CD4-positive, alpha-beta memory T cell (primary cell): ENCODE data around the gene MRPL57. TPM values are rescaled to one million over a fixed set of nuclear protein-coding genes. Genes with fewer than 3 reads are reported as not detected.
A peak's percentile ranks its signal among the peaks of the same experiment; 100 is the strongest.
"Not testable (repeated sequence)": the region's sequence is repeated elsewhere in the genome, so short reads cannot be mapped to it uniquely, and the experiment has no call there.

Experiments used
- CTCF ChIA-PET: fragments of 350-600 bp; sonication (Branson Sonifier 250); formaldehyde crosslinking; loops from one replicate; lab custom pipeline; 2021; ENCODE audit warnings: inconsistent platforms; ENCODE audit not compliant: partially characterized antibody; lab: Charles Lee
- POLR2A ChIA-PET: fragments of 350-600 bp; sonication (Branson Sonifier 250); formaldehyde crosslinking; loops from one replicate; lab custom pipeline; 2021; ENCODE audit not compliant: partially characterized antibody; lab: Charles Lee
- DNase-seq, 5 donors: peaks; one replicate each; pipeline versions ENCODE4 v3.0.0 to v3.0.0-alpha.2; 2020 to 2022; ENCODE audit warnings: mixed read lengths in 1 of 5
- H3K27ac ChIP-seq: one replicate; pipeline ENCODE4 v1.7.0; 2013; ENCODE audit warnings: low read depth, low read length
- H3K27me3 ChIP-seq: 2 replicates; pipeline ENCODE4 v1.7.0; 2013; ENCODE audit warnings: mild to moderate bottlenecking, low read length, moderate library complexity; ENCODE audit not compliant: insufficient read depth
- H3K36me3 ChIP-seq: 2 replicates; pipeline ENCODE4 v1.7.0; 2013; ENCODE audit warnings: mild to moderate bottlenecking, low read length, moderate library complexity; ENCODE audit not compliant: insufficient read depth
- H3K4me1 ChIP-seq: 2 replicates; pipeline ENCODE4 v1.7.0; 2013; ENCODE audit warnings: mild to moderate bottlenecking, low read length, moderate library complexity; ENCODE audit not compliant: insufficient read depth
- H3K4me3 ChIP-seq, 2 donors: one replicate each; pipeline ENCODE4 v1.7.0; 2013; ENCODE audit warnings: low read length in 2 of 2, mild to moderate bottlenecking in 1 of 2
- H3K9me3 ChIP-seq, 2 donors: one replicate each; pipeline ENCODE4 v1.7.0; 2013; ENCODE audit warnings: low read length in 2 of 2, control low read depth in 1 of 2; ENCODE audit not compliant: control insufficient read depth in 1 of 2
- H3K27ac Mint-ChIP-seq, 7 donors: one replicate each; pipeline ENCODE4 v1.8.0; 2020 to 2021; ENCODE audit warnings: mixed read lengths in 7 of 7, mild to moderate bottlenecking in 6 of 7, inconsistent platforms in 3 of 7, moderate library complexity in 3 of 7
- H3K27me3 Mint-ChIP-seq, 2 donors: one replicate each; pipeline ENCODE4 v1.8.0; 2020 to 2021; ENCODE audit warnings: mixed read lengths in 2 of 2
- H3K36me3 Mint-ChIP-seq, 2 donors: one replicate each; pipeline ENCODE4 v1.8.0; 2020 to 2021; ENCODE audit warnings: mixed read lengths in 2 of 2, inconsistent platforms in 1 of 2, mild to moderate bottlenecking in 1 of 2
- H3K4me1 Mint-ChIP-seq, 4 donors: one replicate each; pipeline ENCODE4 v1.8.0; 2020 to 2021; ENCODE audit warnings: mixed read lengths in 4 of 4, mild to moderate bottlenecking in 1 of 4
- H3K4me3 Mint-ChIP-seq, 8 donors: one replicate each; pipeline ENCODE4 v1.8.0; 2020 to 2021; ENCODE audit warnings: mixed read lengths in 8 of 8, mild to moderate bottlenecking in 7 of 8, moderate library complexity in 6 of 8, inconsistent platforms in 3 of 8
- H3K9me3 Mint-ChIP-seq, 8 donors: one replicate each; pipeline ENCODE4 v1.8.0; 2020 to 2021; ENCODE audit warnings: mixed read lengths in 8 of 8, mild to moderate bottlenecking in 5 of 8, inconsistent platforms in 3 of 8, moderate library complexity in 1 of 8
- intact Hi-C: fragments of 100-400 bp; cut with micrococcal nuclease; formaldehyde crosslinking; loops from one replicate; pipeline ENCODE4 v1.15.1; 2023
- polyA plus RNA-seq, 2 donors: library from polyadenylated mRNA; unstranded; fragments of 300-500 nt; fragmentation: Illumina TruSeq; gene quantifications; one replicate each; pipeline ENCODE4 v1.2.3, GENCODE V29; 2021
- total RNA-seq, 2 experiments: library from RNA; stranded (reverse); gene quantifications; one replicate each; pipeline ENCODE4 v1.2.3, GENCODE V29; 2021

The MRPL57 gene
- total and polyA plus RNA-seq, 4 experiments from 2014 or later = 22.8 to 56.2 (median 35.4) TPM

DNA sequence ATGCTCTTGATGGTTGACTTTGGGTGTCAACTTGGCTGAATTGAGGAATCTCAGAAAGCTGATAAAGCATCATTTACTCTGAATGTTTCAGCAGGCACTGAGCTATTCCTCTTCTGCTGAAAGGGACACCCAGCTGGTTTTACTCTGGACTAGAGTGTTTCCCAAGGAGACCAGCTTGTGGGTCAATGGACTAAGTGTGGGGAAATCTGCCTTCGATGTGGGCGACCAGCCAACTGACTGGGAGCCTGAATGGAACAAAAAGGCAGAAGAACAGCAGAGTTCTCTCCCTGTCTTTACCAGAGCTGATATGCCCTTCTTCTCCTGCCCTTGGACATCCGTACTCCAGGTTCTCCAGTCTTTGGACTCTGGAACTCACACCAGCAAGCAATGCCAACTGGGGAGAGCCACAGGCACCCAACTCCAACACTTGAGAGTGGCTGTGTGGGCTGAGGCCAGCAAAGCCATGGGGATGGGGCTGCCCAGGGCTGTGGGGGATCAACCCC is 32.2 kb downstream of the MRPL57 start:
- H3K27me3 ChIP-seq = no peaks in the 10 kb centered on the region
- Mint-ChIP-seq H3K27me3 (peaks cover 18 to 23% of the 10 kb centered on the region in 2 donors), H3K36me3 (no peaks in the 10 kb centered on the region), H3K27ac (no peak overlapping the region), H3K9me3 (peaks cover 2 to 15% (median 11%) of the 10 kb centered on the region in 8 donors), H3K4me3 (no peak overlapping the region), H3K4me1 (no peaks in the 10 kb centered on the region)
- no peaks in the 10 kb centered on the region for H3K9me3 ChIP-seq
- DNase-seq = no peak
- intact Hi-C loops = no loop called here
- no peak overlapping the region for H3K27ac ChIP-seq
- CTCF ChIA-PET = no interaction called here
- no peaks in the 10 kb centered on the region for H3K36me3 ChIP-seq
- no peak overlapping the region for H3K4me3 ChIP-seq
- POLR2A ChIA-PET = no interaction called here
- H3K4me1 ChIP-seq = no peaks in the 10 kb centered on the region

DNA sequence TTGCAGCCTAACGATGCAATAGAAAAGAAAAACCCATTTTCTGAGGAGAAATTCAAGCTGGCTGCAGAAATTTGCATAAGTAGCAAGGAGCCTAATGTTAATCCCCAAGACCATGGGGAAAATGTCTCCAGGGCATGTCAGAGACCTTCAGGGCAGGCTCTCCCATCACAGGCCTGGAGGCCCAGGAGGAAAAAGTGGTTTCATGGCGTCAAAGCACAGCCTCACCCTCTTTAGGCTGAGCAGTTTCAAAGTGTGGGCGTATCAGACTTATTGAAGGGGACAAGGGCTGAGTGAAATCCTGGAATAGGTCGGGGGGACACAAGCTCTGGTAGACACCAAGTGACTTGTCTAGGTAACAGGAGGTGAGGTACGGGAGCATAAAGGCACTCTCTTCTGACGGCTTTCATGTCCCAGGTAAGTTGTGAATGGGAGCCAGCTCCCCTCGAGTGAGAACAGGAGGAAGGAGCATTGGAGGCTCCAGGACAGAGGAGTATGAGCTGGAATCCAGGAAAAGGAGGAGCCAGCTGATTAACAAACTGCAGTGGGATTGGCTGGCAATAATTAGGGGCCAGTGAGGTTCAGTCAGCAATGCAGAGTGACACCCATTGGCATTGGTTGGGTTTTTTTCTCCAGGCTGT is 35.8 kb downstream of the MRPL57 start:
- CTCF ChIA-PET = no interaction called here
- H3K4me3 Mint-ChIP-seq = no peak overlapping the region
- no peak overlapping the region for H3K27ac ChIP-seq
- H3K27me3 ChIP-seq = no peaks in the 10 kb centered on the region
- no peaks in the 10 kb centered on the region for H3K36me3 ChIP-seq
- intact Hi-C loops = no loop called here
- no peak for DNase-seq
- peaks cover 2 to 15% (median 11%) of the 10 kb centered on the region in 8 donors for H3K9me3 Mint-ChIP-seq
- no peak overlapping the region for H3K4me3 ChIP-seq
- POLR2A ChIA-PET = no interaction called here
- H3K36me3 Mint-ChIP-seq = no peaks in the 10 kb centered on the region
- peaks cover 23 to 26% of the 10 kb centered on the region in 2 donors for H3K27me3 Mint-ChIP-seq
- H3K4me1 ChIP-seq = no peaks in the 10 kb centered on the region
- H3K27ac Mint-ChIP-seq = no peak overlapping the region
- no peaks in the 10 kb centered on the region for H3K4me1 Mint-ChIP-seq
- no peaks in the 10 kb centered on the region for H3K9me3 ChIP-seq

DNA sequence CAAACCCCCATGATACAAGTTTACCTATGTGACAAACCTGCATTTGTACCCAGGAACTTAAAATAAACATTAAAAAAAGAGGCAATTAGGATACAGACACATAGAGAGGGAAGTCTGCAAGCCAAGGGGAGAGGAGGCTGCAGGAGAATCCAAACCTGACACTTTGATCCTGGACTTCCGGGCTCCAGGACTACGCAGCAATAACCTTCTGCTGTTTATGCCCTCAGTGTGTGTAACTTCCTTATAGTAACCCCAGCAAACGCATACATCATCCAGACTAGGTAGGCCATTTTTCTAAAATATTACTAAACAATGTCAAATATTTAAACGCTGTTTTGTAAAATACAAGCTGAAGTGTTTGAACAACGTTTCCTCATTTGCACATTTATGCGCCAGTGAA is 39.0 kb downstream of the MRPL57 start:
- H3K4me3 Mint-ChIP-seq, POLR2A ChIA-PET, H3K36me3 ChIP-seq, H3K27me3 ChIP-seq, H3K27ac ChIP-seq, H3K36me3 Mint-ChIP-seq, CTCF ChIA-PET, H3K27ac Mint-ChIP-seq, DNase-seq, H3K4me3 ChIP-seq, intact Hi-C loops, H3K4me1 ChIP-seq, H3K9me3 ChIP-seq: not testable (repeated sequence)
- Mint-ChIP-seq H3K9me3 (peaks cover 2 to 15% (median 11%) of the 10 kb centered on the region in 8 donors), H3K4me1 (peaks cover 9 to 18% (median 11%) of the 10 kb centered on the region in 4 donors), H3K27me3 (peaks cover 22 to 26% of the 10 kb centered on the region in 2 donors)

DNA sequence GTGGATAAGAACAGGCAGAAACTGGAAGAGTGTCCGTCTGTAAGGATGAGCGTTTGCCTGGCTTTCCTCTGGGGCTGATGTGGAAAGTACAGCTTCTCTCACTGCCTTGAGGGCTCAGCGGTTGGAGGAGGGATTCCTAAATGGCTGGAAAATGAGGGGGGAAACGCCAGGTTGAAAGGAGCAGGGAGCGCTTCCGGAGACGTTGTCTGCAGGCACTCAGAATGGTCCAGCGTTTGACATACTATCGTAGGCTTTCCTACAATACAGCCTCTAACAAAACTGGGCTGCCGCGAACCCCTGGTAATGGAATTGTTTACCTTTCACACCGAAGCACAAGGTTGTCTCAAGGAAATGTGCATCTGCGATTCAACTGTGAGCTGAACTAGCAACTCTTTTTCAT is 39.9 kb downstream of the MRPL57 start:
- POLR2A ChIA-PET = no interaction called here

DNA sequence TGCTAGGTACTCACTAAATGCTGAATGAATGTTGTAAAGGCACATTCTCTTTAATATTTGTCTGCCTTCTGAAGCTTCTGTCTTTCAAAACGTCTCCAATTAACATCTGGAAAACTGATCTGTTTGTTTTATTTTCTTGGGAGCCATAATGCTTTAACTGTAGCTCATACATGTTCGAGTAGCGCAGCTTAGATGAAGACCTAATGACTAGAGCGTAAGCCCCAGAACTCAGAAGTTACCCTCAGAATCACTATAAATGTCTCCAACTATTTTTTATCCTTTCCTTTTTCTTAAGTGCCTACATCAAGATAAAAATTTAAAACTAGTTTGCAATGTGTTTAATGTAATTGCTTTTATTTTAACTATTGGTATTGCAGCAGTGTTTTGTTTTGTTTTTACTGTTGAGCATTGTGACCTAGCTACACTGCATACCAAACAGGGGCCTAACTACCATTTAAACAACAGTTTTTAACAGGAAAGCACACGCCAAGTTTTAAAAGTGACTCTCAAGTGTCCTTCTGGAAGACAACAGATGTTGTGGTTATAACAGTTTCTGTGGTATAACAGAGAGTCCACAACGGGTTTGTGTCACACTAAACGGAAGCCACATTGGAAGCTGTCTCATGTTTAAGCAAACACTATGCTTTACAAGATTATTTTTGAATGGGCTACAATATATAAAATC is 42.0 kb downstream of the MRPL57 start:
- intact Hi-C loops = no loop called here
- Mint-ChIP-seq H3K4me3 (no peak overlapping the region), H3K36me3 (peaks cover 0 to 3% of the 10 kb centered on the region in 2 donors), H3K27me3 (peaks cover 7 to 10% of the 10 kb centered on the region in 2 donors), H3K4me1 (peaks cover 9 to 18% (median 11%) of the 10 kb centered on the region in 4 donors), H3K27ac (peak overlapping the region in 3 of 7 donors; percentile 19 to 48 (median 42)), H3K9me3 (peaks cover 4 to 12% (median 9%) of the 10 kb centered on the region in 8 donors)
- ChIA-PET CTCF (interaction anchor here (0.6 to 1.4 kb wide), 5 partner anchors 12 to 259 kb away, joined by 3 to 5 read pairs (median 3); no protein-coding TSS in a partner anchor), POLR2A (no interaction called here)
- Histone ChIP-seq H3K27me3 (no peaks in the 10 kb centered on the region), H3K4me3 (no peak overlapping the region), H3K4me1 (peaks cover 9% of the 10 kb centered on the region), H3K27ac (no peak overlapping the region), H3K36me3 (no peaks in the 10 kb centered on the region), H3K9me3 (no peaks in the 10 kb centered on the region)
- peak in 2 of 5 donors; percentile 5 to 7 for DNase-seq

More for the DNA sequence above, 39.9 kb downstream of the MRPL57 start:
- Mint-ChIP-seq H3K27ac (no peak overlapping the region), H3K4me3 (no peak overlapping the region), H3K9me3 (peaks cover 4 to 20% (median 13%) of the 10 kb centered on the region in 8 donors), H3K27me3 (peaks cover 19 to 20% of the 10 kb centered on the region in 2 donors), H3K36me3 (no peaks in the 10 kb centered on the region), H3K4me1 (peaks cover 9 to 18% (median 11%) of the 10 kb centered on the region in 4 donors)
- intact Hi-C loops = no loop called here
- Histone ChIP-seq H3K27ac (no peak overlapping the region), H3K4me3 (no peak overlapping the region), H3K4me1 (peaks cover 9% of the 10 kb centered on the region), H3K27me3 (no peaks in the 10 kb centered on the region), H3K9me3 (no peaks in the 10 kb centered on the region), H3K36me3 (no peaks in the 10 kb centered on the region)
- CTCF ChIA-PET = no interaction called here
- DNase-seq = no peak

DNA sequence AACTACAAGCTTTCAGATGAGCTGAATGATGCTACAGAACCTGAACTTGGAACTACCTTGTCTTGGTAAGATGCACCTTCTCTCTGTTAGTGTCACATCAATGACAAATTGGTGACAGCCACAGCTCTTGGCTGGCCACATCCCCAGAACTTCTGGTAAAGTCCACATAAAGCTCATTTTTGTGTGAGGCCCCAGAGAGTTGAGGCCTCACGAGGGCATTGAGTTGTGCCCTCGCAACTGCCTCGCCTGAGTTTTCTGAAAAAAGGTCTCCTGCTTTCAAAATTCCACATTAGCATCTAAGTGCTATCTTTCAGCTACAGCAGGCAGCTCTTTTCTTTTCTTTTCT is 42.6 kb downstream of the MRPL57 start:
- no peaks in the 10 kb centered on the region for H3K36me3 ChIP-seq
- H3K9me3 ChIP-seq = no peaks in the 10 kb centered on the region
- peaks cover 9% of the 10 kb centered on the region for H3K4me1 ChIP-seq
- CTCF ChIA-PET = interaction anchor here (0.7 to 1.2 kb wide), 3 partner anchors 40 to 258 kb away, joined by 3 to 5 read pairs (median 3); no protein-coding TSS in a partner anchor
- POLR2A ChIA-PET = no interaction called here
- H3K36me3 Mint-ChIP-seq = peaks cover 0 to 3% of the 10 kb centered on the region in 2 donors
- no peak overlapping the region for H3K27ac ChIP-seq
- no peak overlapping the region for H3K4me3 ChIP-seq
- H3K27me3 ChIP-seq = no peaks in the 10 kb centered on the region
- H3K27me3 Mint-ChIP-seq = peaks cover 5% of the 10 kb centered on the region in 2 donors
- peaks cover 4 to 12% (median 9%) of the 10 kb centered on the region in 8 donors for H3K9me3 Mint-ChIP-seq
- DNase-seq = no peak
- peak overlapping the region in 2 of 7 donors; percentile 21 to 32 for H3K27ac Mint-ChIP-seq
- peak overlapping the region in 2 of 8 donors; percentile 35 to 44 for H3K4me3 Mint-ChIP-seq
- intact Hi-C loops = no loop called here
- H3K4me1 Mint-ChIP-seq = peaks cover 9 to 18% (median 11%) of the 10 kb centered on the region in 4 donors

DNA sequence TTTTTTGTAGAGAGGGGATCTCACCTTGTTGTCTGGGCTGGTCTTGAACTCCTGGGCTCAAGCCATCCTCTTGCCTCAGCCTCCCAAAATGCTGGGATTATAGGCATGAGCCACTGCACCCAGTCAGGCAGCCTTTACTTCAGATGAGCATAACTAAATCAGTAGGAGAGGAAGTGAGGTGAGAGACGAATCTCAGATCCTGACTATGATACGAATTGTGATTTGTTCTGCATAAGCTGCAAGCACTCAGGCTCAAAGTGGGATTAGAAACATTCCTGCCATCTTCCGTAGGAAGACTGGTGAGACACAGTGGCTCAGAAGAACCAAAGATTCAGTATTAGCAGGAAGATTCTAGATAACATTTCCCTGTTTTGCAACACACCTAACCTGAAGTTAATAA is 43.3 kb downstream of the MRPL57 start:
- Mint-ChIP-seq H3K27ac (peak overlapping the region in 1 of 7 donors; percentile 22), H3K9me3 (peaks cover 4 to 12% (median 9%) of the 10 kb centered on the region in 8 donors), H3K4me1 (peaks cover 9 to 18% (median 11%) of the 10 kb centered on the region in 4 donors)
- H3K4me1 ChIP-seq, POLR2A ChIA-PET, H3K36me3 ChIP-seq, H3K36me3 Mint-ChIP-seq, intact Hi-C loops, H3K27me3 Mint-ChIP-seq, H3K9me3 ChIP-seq, H3K27me3 ChIP-seq, H3K27ac ChIP-seq, DNase-seq, H3K4me3 ChIP-seq, H3K4me3 Mint-ChIP-seq: not testable (repeated sequence)
- CTCF ChIA-PET = interaction anchor here (1.0 to 1.2 kb wide), 2 partner anchors 39 to 258 kb away, joined by 3 to 5 read pairs; no protein-coding TSS in a partner anchor
